K562 treated with DMSO at 1 percent for 12 hours (cell line): ENCODE results near the gene MAP2K2. TPM values are rescaled to one million over a fixed set of nuclear protein-coding genes. Genes with fewer than 3 reads are reported as not detected.

Experiments used
- total RNA-seq: library from RNA; unstranded; fragments of 300-600 nt; gene quantifications from 2 replicates; pipeline ENCODE4 v1.2.3, GENCODE V29; 2022; ENCODE audit not compliant: insufficient read depth

MAP2K2 gene
- 302 and 352 TPM in 2 replicates for total RNA-seq

DNA sequence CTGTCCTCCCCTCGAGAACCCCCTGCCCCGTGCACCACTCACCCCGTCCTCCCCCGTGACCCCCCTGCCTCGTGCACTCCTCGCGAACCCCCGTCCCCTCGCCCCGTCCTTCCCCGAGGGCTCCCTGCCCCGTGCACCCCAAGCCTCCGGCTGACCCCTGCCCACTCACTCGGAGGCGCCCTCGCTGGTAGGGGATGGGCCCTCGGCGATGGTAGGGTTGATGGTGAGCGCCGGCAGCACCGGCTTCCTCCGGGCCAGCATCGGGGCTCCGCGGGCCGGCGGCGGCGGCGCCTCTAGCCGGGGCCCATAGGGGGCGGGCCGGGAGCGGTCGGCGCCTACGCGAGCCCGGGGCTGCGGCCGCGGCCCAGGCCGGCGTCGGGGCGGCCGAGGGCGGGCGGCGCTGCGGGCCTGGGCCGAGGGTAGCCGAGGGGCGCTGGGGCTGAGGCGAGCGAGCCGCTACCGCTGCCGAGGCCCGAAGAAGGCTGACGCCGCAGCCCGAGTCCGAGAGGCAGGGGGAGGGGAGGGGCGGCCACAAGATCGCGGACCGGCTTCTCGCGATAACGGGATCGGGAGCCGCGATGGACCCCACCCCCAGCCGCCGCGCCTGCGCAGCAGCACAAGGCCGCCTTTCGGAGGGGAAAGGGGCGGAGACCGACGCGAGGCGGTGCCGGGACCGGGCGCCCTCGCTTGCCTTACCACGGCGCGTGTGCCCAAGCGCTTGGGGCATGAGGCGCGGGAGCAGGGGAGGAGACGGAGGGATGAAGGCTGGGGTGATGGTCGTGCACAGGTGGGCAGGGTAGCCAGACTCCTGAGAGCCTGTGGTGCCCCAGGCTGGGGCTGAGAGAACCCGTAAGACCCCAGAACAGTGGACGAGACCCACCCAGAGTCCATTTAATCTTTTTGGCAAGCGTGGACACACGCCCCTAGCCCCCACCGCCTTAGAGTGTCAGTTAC lies at the start of gene MAP2K2:
TSS of gene MAP2K2 (minus strand) at position 508 of the 954 bp plus-strand sequence. CDS start at position 261, 247 bp downstream.

GRCh38 chr19:4066682-4067395 lies 57.1 kb downstream of the MAP2K2 start, which contains the start of gene ZBTB7A:
ZBTB7A (minus strand) TSS chr19:4066899; CDS start chr19:4055232, 11,667 bp downstream.

Other genes starting within 250 kb of the MAP2K2 start
- not detected in 2 replicates for gene ATCAY, start 243.4 kb downstream of the MAP2K2 start, total RNA-seq
- not detected in 2 replicates for gene NMRK2, start 191.1 kb downstream of the MAP2K2 start, total RNA-seq
- 84.5 and 92.2 TPM in 2 replicates for gene DAPK3, start 153.0 kb downstream of the MAP2K2 start, total RNA-seq
- 3,388 and 3,922 TPM in 2 replicates for gene EEF2, start 138.7 kb downstream of the MAP2K2 start, total RNA-seq
- gene PIAS4, start 116.4 kb downstream of the MAP2K2 start, total RNA-seq: 23.1 and 33.3 TPM in 2 replicates
- gene ZBTB7A, start 57.2 kb downstream of the MAP2K2 start, total RNA-seq: 15.0 and 20.7 TPM in 2 replicates
- gene CREB3L3, start 29.5 kb upstream of the MAP2K2 start, total RNA-seq: not detected in 2 replicates
- gene SIRT6, start 58.4 kb upstream of the MAP2K2 start, total RNA-seq: 38.9 and 39.4 TPM in 2 replicates
- gene ANKRD24, start 58.6 kb upstream of the MAP2K2 start, total RNA-seq: 0.44 TPM in 1 of 2 replicates, not detected in the other
- gene EBI3, start 105.4 kb upstream of the MAP2K2 start, total RNA-seq: 2.0 TPM in 1 of 2 replicates, not detected in the other
- gene YJU2, start 123.0 kb upstream of the MAP2K2 start, total RNA-seq: 22.4 and 26.2 TPM in 2 replicates
- not detected in 2 replicates for gene SHD, start 155.1 kb upstream of the MAP2K2 start, total RNA-seq
- not detected in 2 replicates for gene TMIGD2, start 178.3 kb upstream of the MAP2K2 start, total RNA-seq
- not detected in 2 replicates for gene FSD1, start 180.5 kb upstream of the MAP2K2 start, total RNA-seq
- 1.5 and 5.0 TPM in 2 replicates for gene STAP2, start 214.7 kb upstream of the MAP2K2 start, total RNA-seq
- 11.5 and 12.9 TPM in 2 replicates for gene MPND, start 219.4 kb upstream of the MAP2K2 start, total RNA-seq